Measurements from ENCODE around the gene COX7B2. TPM values are rescaled to one million over a fixed set of nuclear protein-coding genes. Genes with fewer than 3 reads are reported as not detected.

Gene COX7B2
- total and polyA plus RNA-seq, 12 donors: not detected

GRCh38 chr4:46947541-46947940 is 38.5 kb upstream of the COX7B2 start:
- Histone ChIP-seq H3K9me3 (no peaks in the 10 kb centered on the region), H3K27ac (peak overlapping the region in 5 of 10 donors; percentile 49 to 63 (median 61)), H3K4me3 (no peak overlapping the region), H3K4me1 (peaks cover 0 to 63% (median 0%) of the 10 kb centered on the region in 9 donors), H3K36me3 (no peaks in the 10 kb centered on the region), H3K27me3 (no peaks in the 10 kb centered on the region)
- WGBS, 2 donors: 32 to 44% methylated on average over 2 of the region's 2 CpGs
- DNase-seq: no peak
- TF ChIP-seq, protein P1, sequence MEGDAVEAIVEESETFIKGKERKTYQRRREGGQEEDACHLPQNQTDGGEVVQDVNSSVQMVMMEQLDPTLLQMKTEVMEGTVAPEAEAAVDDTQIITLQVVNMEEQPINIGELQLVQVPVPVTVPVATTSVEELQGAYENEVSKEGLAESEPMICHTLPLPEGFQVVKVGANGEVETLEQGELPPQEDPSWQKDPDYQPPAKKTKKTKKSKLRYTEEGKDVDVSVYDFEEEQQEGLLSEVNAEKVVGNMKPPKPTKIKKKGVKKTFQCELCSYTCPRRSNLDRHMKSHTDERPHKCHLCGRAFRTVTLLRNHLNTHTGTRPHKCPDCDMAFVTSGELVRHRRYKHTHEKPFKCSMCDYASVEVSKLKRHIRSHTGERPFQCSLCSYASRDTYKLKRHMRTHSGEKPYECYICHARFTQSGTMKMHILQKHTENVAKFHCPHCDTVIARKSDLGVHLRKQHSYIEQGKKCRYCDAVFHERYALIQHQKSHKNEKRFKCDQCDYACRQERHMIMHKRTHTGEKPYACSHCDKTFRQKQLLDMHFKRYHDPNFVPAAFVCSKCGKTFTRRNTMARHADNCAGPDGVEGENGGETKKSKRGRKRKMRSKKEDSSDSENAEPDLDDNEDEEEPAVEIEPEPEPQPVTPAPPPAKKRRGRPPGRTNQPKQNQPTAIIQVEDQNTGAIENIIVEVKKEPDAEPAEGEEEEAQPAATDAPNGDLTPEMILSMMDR (IDR thresholded peaks at IDR 0.05): no peak
- ATAC-seq: no peak
- intact Hi-C loops (cut with DNase I): loop anchor here in 2 of 10 donors (5.0 to 10.0 kb wide), 2 partner anchors 45 to 177 kb away; partner anchors contain the start of gene GABRA4 (in 1 of the 2)

GRCh38 chr4:46946919-46947536 is 38.0 kb upstream of the COX7B2 start:
- 24 to 29% methylated on average over 6 of the region's 6 CpGs for WGBS, 2 donors
- H3K27me3 ChIP-seq: no peaks in the 10 kb centered on the region
- peaks cover 0 to 59% (median 0%) of the 10 kb centered on the region in 9 donors for H3K4me1 ChIP-seq
- ATAC-seq (peak in 2 of 8 donors; percentile 46 to 49), DNase-seq (no peak)
- peak overlapping the region in 5 of 10 donors; percentile 55 to 63 (median 61) for H3K27ac ChIP-seq
- intact Hi-C loops (cut with DNase I): loop anchor here in 2 of 10 donors (5.0 to 10.0 kb wide), 2 partner anchors 45 to 178 kb away; partner anchors contain the start of gene GABRA4 (in 1 of the 2)
- H3K36me3 ChIP-seq: no peaks in the 10 kb centered on the region
- no peaks in the 10 kb centered on the region for H3K9me3 ChIP-seq
- H3K4me3 ChIP-seq: no peak overlapping the region
- TF ChIP-seq, protein P1 (IDR thresholded peaks at IDR 0.05): no peak

DNA sequence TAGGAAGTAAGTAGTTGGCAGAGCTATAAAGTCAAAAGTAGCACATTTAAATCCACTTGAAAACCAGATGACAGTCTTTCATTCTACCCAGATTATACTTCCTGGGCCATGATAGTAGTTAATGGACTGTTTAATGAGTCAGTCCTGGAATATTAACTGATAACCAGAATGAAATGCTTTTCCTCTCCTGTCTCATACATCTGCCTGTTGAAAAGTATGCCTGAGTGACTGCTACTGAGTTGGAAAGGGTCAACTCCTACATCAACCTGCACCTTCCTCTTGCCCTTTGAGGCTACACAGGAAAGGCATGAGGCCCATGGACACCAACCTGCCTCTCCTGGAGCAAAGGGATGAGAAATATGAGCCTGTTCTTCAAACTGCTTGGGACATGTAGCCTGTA is 36.0 kb upstream of the COX7B2 start:
- Histone ChIP-seq H3K27ac (peak overlapping the region in 5 of 10 donors; percentile 40 to 63 (median 61)), H3K36me3 (no peaks in the 10 kb centered on the region), H3K27me3 (no peaks in the 10 kb centered on the region), H3K9me3 (no peaks in the 10 kb centered on the region), H3K4me1 (peaks cover 0 to 48% (median 0%) of the 10 kb centered on the region in 9 donors), H3K4me3 (no peak overlapping the region)
- intact Hi-C loops (cut with DNase I): loop anchor here in 2 of 10 donors (5.0 to 10.0 kb wide), 2 partner anchors 47 to 180 kb away; partner anchors contain the start of gene GABRA4 (in 1 of the 2)
- TF ChIP-seq, protein P1 (IDR thresholded peaks at IDR 0.05): no peak
- no peak for DNase-seq
- peak in 7 of 8 donors; percentile 43 to 91 (median 71) for ATAC-seq

GRCh38 chr4:46944345-46944744 is 35.3 kb upstream of the COX7B2 start:
- Histone ChIP-seq H3K27me3 (no peaks in the 10 kb centered on the region), H3K9me3 (no peaks in the 10 kb centered on the region), H3K4me1 (peaks cover 0 to 41% (median 0%) of the 10 kb centered on the region in 9 donors), H3K27ac (peak overlapping the region in 1 of 10 donors; percentile 61), H3K4me3 (no peak overlapping the region), H3K36me3 (no peaks in the 10 kb centered on the region)
- TF ChIP-seq, protein P1 (IDR thresholded peaks at IDR 0.05): no peak
- no peak for DNase-seq
- ATAC-seq: no peak
- intact Hi-C loops (cut with DNase I): loop anchor here in 1 of 10 donors (10.0 kb wide), 1 partner anchor 180 kb away; no protein-coding TSS in a partner anchor
- 88 to 94% methylated on average over 1 of the region's 1 CpG for WGBS, 2 donors

All from heart right ventricle (tissue), 16 donors.